ENCODE results near the gene NLGN1. TPM values are rescaled to one million over a fixed set of nuclear protein-coding genes. Genes with fewer than 3 reads are reported as not detected.

NLGN1 gene
- total RNA-seq, 1 experiment from 2014 or later = 5.2 TPM

DNA sequence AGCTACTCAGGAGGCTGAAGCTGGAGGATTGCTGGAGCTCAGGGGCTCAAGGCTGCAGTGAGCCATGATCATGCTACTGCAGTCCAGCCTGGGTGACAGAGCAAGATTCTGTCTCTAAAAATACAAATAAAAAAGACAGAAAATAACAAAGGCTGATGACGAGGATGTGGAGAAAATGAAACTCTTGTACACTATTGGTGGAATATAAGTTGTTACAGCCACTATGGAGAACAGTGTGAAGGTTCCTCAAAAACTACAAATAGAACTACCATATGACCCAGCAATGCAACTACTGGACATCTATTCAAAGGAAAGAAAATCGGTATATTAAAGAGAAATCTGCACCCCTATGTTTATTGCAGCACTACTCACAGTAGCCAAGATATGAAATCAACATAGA is 934.8 kb downstream of the NLGN1 start:
- no peak overlapping the region for H3K4me3 Mint-ChIP-seq
- DNase-seq = no peak
- Histone ChIP-seq H3K56ac (ENCODE audit: insufficient read length, low read depth, low read length) (no peak overlapping the region), H2BK120ac (ENCODE audit: low read depth, low read length, poor library complexity, severe bottlenecking) (no peak overlapping the region), H3K14ac (ENCODE audit: insufficient read depth, low read length) (no peak overlapping the region), H4K8ac (replicated peaks; ENCODE audit: insufficient read length, low read depth, low read length) (no peak overlapping the region), H3K27me3 (ENCODE audit: insufficient read depth, low read length) (no peaks in the 10 kb centered on the region), H3K27ac (ENCODE audit: insufficient read length, low read depth, low read length) (no peak overlapping the region), H3K79me1 (ENCODE audit: insufficient read depth, low read depth, low read length, poor library complexity, severe bottlenecking) (no peaks in the 10 kb centered on the region), H3T11ph (ENCODE audit: low read length) (no peak overlapping the region), H4K91ac (ENCODE audit: insufficient read length, low read depth, low read length) (no peak overlapping the region), H2BK20ac (ENCODE audit: low read depth, low read length, poor library complexity, severe bottlenecking) (no peak overlapping the region), H2BK5ac (ENCODE audit: insufficient read length, low read length) (no peak overlapping the region), H3K23me2 (ENCODE audit: insufficient read length, low read depth, low read length, poor library complexity, severe bottlenecking) (no peaks in the 10 kb centered on the region), H4K20me1 (ENCODE audit: control insufficient read depth, insufficient read depth, insufficient read length) (no peaks in the 10 kb centered on the region), H2AFZ (ENCODE audit: low read length) (no peak overlapping the region), H2AK5ac (ENCODE audit: insufficient read length, low read length) (no peak overlapping the region), H3K18ac (ENCODE audit: insufficient read length, low read depth, low read length) (no peak overlapping the region), H2BK15ac (ENCODE audit: low read depth, low read length) (no peak overlapping the region), H3K4me1 (ENCODE audit: insufficient read depth, low read length) (no peaks in the 10 kb centered on the region; the same call in 1 of the 2 replicates), H4K5ac (ENCODE audit: insufficient read length, low read depth, low read length) (no peak overlapping the region), H3K9ac (ENCODE audit: extremely low read depth, insufficient read length, low read length) (no peak overlapping the region), H3K23ac (ENCODE audit: insufficient read length, low read depth, low read length) (no peak overlapping the region), H2BK12ac (ENCODE audit: insufficient read length, low read depth, low read length) (no peak overlapping the region), H3K9me3 (ENCODE audit: control insufficient read depth, low read depth, low read length) (no peaks in the 10 kb centered on the region), H3K79me2 (ENCODE audit: insufficient read depth, low read length) (no peaks in the 10 kb centered on the region), H3K4me2 (ENCODE audit: insufficient read depth, insufficient read length, low read length) (no peak overlapping the region), H3K4ac (ENCODE audit: low read depth, low read length) (no peak overlapping the region)
- H3K4me1 Mint-ChIP-seq = peaks cover 13 to 20% of the 10 kb centered on the region in 2 experiments
- no peaks in the 10 kb centered on the region for H3K36me3 Mint-ChIP-seq (ENCODE audit: insufficient read depth in 1 of 3, low read depth in 3 of 3)
- H3K27ac Mint-ChIP-seq = no peak overlapping the region
- WGBS (ENCODE audit: extremely low coverage, insufficient read length, low lambda C conversion rate) = no CpG with 5 or more reads among the region's 2 CpGs
- TF ChIP-seq, protein P1, sequence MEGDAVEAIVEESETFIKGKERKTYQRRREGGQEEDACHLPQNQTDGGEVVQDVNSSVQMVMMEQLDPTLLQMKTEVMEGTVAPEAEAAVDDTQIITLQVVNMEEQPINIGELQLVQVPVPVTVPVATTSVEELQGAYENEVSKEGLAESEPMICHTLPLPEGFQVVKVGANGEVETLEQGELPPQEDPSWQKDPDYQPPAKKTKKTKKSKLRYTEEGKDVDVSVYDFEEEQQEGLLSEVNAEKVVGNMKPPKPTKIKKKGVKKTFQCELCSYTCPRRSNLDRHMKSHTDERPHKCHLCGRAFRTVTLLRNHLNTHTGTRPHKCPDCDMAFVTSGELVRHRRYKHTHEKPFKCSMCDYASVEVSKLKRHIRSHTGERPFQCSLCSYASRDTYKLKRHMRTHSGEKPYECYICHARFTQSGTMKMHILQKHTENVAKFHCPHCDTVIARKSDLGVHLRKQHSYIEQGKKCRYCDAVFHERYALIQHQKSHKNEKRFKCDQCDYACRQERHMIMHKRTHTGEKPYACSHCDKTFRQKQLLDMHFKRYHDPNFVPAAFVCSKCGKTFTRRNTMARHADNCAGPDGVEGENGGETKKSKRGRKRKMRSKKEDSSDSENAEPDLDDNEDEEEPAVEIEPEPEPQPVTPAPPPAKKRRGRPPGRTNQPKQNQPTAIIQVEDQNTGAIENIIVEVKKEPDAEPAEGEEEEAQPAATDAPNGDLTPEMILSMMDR (conservative IDR thresholded peaks at IDR 0.05) = no peak
- no peaks in the 10 kb centered on the region; a peak in 1 of 5 replicates for H3K9me3 Mint-ChIP-seq
- H3K27me3 Mint-ChIP-seq (ENCODE audit: low read depth) = peaks cover 2% of the 10 kb centered on the region; the same call in 1 of the 2 replicates

Measured in H9 (cell line).